Stimulated activated CD8-positive, alpha-beta memory T cell treated with anti-CD3 and anti-CD28 coated beads, Interleukin-2, amount 100 ng/mL, for 48 hours (primary cell): ENCODE measurements around the gene PSMD12.

ENCODE experiments used
- DNase-seq, 2 donors: peaks; one replicate each; pipeline ENCODE4 v3.0.0-alpha.2; 2020; ENCODE audit warnings: low read depth in 2 of 2

PSMD12 gene

GRCh38 chr17:67386965-67387551 lies 20.7 kb upstream of the PSMD12 start:
- peak; percentile 65 for DNase-seq

GRCh38 chr17:67385122-67385988 lies 19.0 kb upstream of the PSMD12 start:
- no peak for DNase-seq

- DNase-seq: no peak
These were observed 15.5 kb upstream of the PSMD12 start for GRCh38 chr17:67381929-67382257.

- no peak for DNase-seq
These were observed 12.9 kb upstream of the PSMD12 start for GRCh38 chr17:67379251-67379630.

GRCh38 chr17:67378454-67379250 lies 12.3 kb upstream of the PSMD12 start:
- DNase-seq: peak; percentile 65 to 67

GRCh38 chr17:67377488-67378453 lies 11.4 kb upstream of the PSMD12 start:
- peak; percentile 36 to 47 for DNase-seq

- DNase-seq: peak; percentile 82 to 85
These were observed 10.5 kb upstream of the PSMD12 start, which contains the start of gene PITPNC1 for GRCh38 chr17:67376737-67377487. Gene PITPNC1 (plus strand): TSS chr17:67377281.

- DNase-seq: no peak
These were observed 10.0 kb upstream of the PSMD12 start for GRCh38 chr17:67376415-67376736.

GRCh38 chr17:67375716-67376115 lies 9.3 kb upstream of the PSMD12 start:
- no peak for DNase-seq

- no peak for DNase-seq
These were observed 8.7 kb upstream of the PSMD12 start for GRCh38 chr17:67375054-67375427.

GRCh38 chr17:67374329-67375053 lies 8.1 kb upstream of the PSMD12 start:
- DNase-seq: peak; percentile 79 to 83

- no peak for DNase-seq
These were observed 6.4 kb upstream of the PSMD12 start for GRCh38 chr17:67372751-67373150.

- DNase-seq: no peak
These were observed 3.3 kb upstream of the PSMD12 start for GRCh38 chr17:67369676-67370075.

GRCh38 chr17:67365738-67366192 lies 612 bp downstream of the PSMD12 start:
- no peak for DNase-seq

GRCh38 chr17:67364847-67365737 lies 1.3 kb downstream of the PSMD12 start:
- DNase-seq: no peak

GRCh38 chr17:67362173-67362572 lies 4.2 kb downstream of the PSMD12 start:
- DNase-seq: no peak

GRCh38 chr17:67360880-67361279 lies 5.5 kb downstream of the PSMD12 start:
- no peak for DNase-seq

- DNase-seq: no peak
These were observed 6.2 kb downstream of the PSMD12 start for GRCh38 chr17:67359960-67360791.
